Fibroblast of skin of right quadriceps (primary cell): ENCODE results near the gene ADAD2.

ENCODE experiments used
- DNase-seq: peaks from one replicate; pipeline ENCODE4 v3.0.0-alpha.2; 2013

The ADAD2 gene

GRCh38 chr16:84177741-84178073 lies 13.2 kb upstream of the ADAD2 start:
- peak; percentile 72 for DNase-seq

- no peak for DNase-seq
These were observed 12.7 kb upstream of the ADAD2 start for GRCh38 chr16:84178146-84178765.

- DNase-seq, result no peak
These were observed 11.9 kb upstream of the ADAD2 start for GRCh38 chr16:84178892-84179611.

- no peak for DNase-seq
These were observed 11.2 kb upstream of the ADAD2 start for GRCh38 chr16:84179612-84180320.

- no peak for DNase-seq
These were observed 10.3 kb upstream of the ADAD2 start for GRCh38 chr16:84180519-84181140.

- DNase-seq, result no peak
These were observed 9.6 kb upstream of the ADAD2 start for GRCh38 chr16:84181144-84181915.

GRCh38 chr16:84182104-84182503 lies 8.9 kb upstream of the ADAD2 start:
- no peak for DNase-seq

GRCh38 chr16:84182680-84183571 lies 8.0 kb upstream of the ADAD2 start:
- no peak for DNase-seq

GRCh38 chr16:84183572-84183875 lies 7.4 kb upstream of the ADAD2 start:
- no peak for DNase-seq

- DNase-seq, result no peak
These were observed 6.9 kb upstream of the ADAD2 start for GRCh38 chr16:84183911-84184591.

GRCh38 chr16:84184775-84185174 lies 6.2 kb upstream of the ADAD2 start:
- DNase-seq, result no peak

GRCh38 chr16:84186685-84187437 lies 4.1 kb upstream of the ADAD2 start, which contains the start of gene TAF1C:
TAF1C (minus strand) TSS chr16:84187057; CDS start chr16:84184988, 2,069 bp downstream.
- DNase-seq, result peak; percentile 92

- no peak for DNase-seq
These were observed 509 bp downstream of the ADAD2 start for GRCh38 chr16:84191466-84191865.

- no peak for DNase-seq
These were observed 2.5 kb downstream of the ADAD2 start for GRCh38 chr16:84193480-84193879.

- DNase-seq, result no peak
These were observed 3.1 kb downstream of the ADAD2 start for GRCh38 chr16:84194018-84194417.

GRCh38 chr16:84194470-84195200 lies 3.7 kb downstream of the ADAD2 start:
- no peak for DNase-seq

- no peak for DNase-seq
These were observed 4.5 kb downstream of the ADAD2 start for GRCh38 chr16:84195201-84196093.

GRCh38 chr16:84196101-84196500 lies 5.1 kb downstream of the ADAD2 start:
- DNase-seq, result no peak
